OCI-LY1 (cell line): ENCODE measurements around the gene CACNA2D1.

Experiments used
- H2AFZ ChIP-seq: fragments of 200-600 bp; sonication (generic), shearing (Covaris generic); 2 replicates; pipeline ENCODE4 v1.6.0; 2014; ENCODE audit warnings: antibody characterized with exemption, mild to moderate bottlenecking, low read length
- H3F3A ChIP-seq: fragments of 200-600 bp; sonication (generic), shearing (Covaris generic); 2 replicates; pipeline ENCODE4 v1.6.0; 2014; ENCODE audit warnings: mild to moderate bottlenecking, antibody characterized with exemption, low read length, moderate library complexity; ENCODE audit not compliant: insufficient read depth
- H3K27ac ChIP-seq: fragments of 200-600 bp; sonication (generic); 2 replicates; pipeline ENCODE4 v1.5.1; 2014; ENCODE audit warnings: low read length, mixed run types, mild to moderate bottlenecking, low read depth; ENCODE audit not compliant: poor library complexity, severe bottlenecking
- H3K27me3 ChIP-seq: fragments of 200-600 bp; sonication (generic); 2 replicates; pipeline ENCODE4 v1.6.0; 2014; ENCODE audit warnings: antibody characterized with exemption, mild to moderate bottlenecking, low read length, moderate library complexity; ENCODE audit not compliant: insufficient read depth
- H3K36me3 ChIP-seq: fragments of 200-600 bp; sonication (generic); 2 replicates; pipeline ENCODE4 v1.6.1; 2014; ENCODE audit warnings: mild to moderate bottlenecking, antibody characterized with exemption, low read length, moderate library complexity, mixed read lengths; ENCODE audit not compliant: insufficient read depth
- H3K4me1 ChIP-seq: fragments of 200-600 bp; sonication (generic); 2 replicates; pipeline ENCODE4 v1.5.1; 2014; ENCODE audit warnings: mild to moderate bottlenecking, low read length, moderate library complexity; ENCODE audit not compliant: insufficient read depth, severe bottlenecking
- H3K4me2 ChIP-seq: fragments of 200-600 bp; sonication (generic), shearing (Covaris generic); 2 replicates; pipeline ENCODE4 v1.6.1; 2014; ENCODE audit warnings: low read length
- H3K4me3 ChIP-seq: fragments of 200-600 bp; sonication (generic); 2 replicates; pipeline ENCODE4 v1.5.1; 2014; ENCODE audit warnings: low read length, low read depth, mild to moderate bottlenecking, mixed read lengths; ENCODE audit not compliant: poor library complexity, severe bottlenecking
- H3K79me2 ChIP-seq: fragments of 200-600 bp; shearing (Covaris generic); 2 replicates; pipeline ENCODE4 v1.6.1; 2016; ENCODE audit warnings: mixed run types, low read length, mixed read lengths; ENCODE audit not compliant: insufficient read depth
- H3K9ac ChIP-seq: fragments of 200-600 bp; sonication (generic), shearing (Covaris generic); 2 replicates; pipeline ENCODE4 v1.6.1; 2014; ENCODE audit warnings: mild to moderate bottlenecking, low read length, mixed read lengths
- H3K9me2 ChIP-seq: fragments of 200-600 bp; sonication (generic), shearing (Covaris generic); 2 replicates; pipeline ENCODE4 v1.6.1; 2014; ENCODE audit warnings: low read depth, mild to moderate bottlenecking, low read length, mixed read lengths
- H3K9me3 ChIP-seq: fragments of 200-600 bp; shearing (Covaris generic); 2 replicates; pipeline ENCODE4 v1.6.1; 2014; ENCODE audit warnings: low read length, mixed read lengths
- H4K20me1 ChIP-seq: fragments of 200-600 bp; sonication (generic), shearing (Covaris generic); 2 replicates; pipeline ENCODE4 v1.6.0; 2016; ENCODE audit warnings: mild to moderate bottlenecking, low read length; ENCODE audit not compliant: insufficient read depth
- EZH2 ChIP-seq: fragments of 200-600 bp; sonication (generic), shearing (Covaris generic); IDR thresholded peaks from 2 replicates; pipeline ENCODE4 v1.8.0; 2017; ENCODE audit warnings: borderline replicate concordance, mixed run types, mild to moderate bottlenecking, antibody characterized with exemption, low read length, moderate library complexity, mixed read lengths
- TF ChIP-seq, protein P1 (sequence below): fragments of 200-600 bp; sonication (generic), shearing (Covaris generic); IDR thresholded peaks from 2 replicates; pipeline ENCODE4 v1.5.1; 2017; ENCODE audit warnings: mild to moderate bottlenecking, antibody characterized with exemption, low read length, moderate library complexity, mixed read lengths

Gene CACNA2D1

DNA sequence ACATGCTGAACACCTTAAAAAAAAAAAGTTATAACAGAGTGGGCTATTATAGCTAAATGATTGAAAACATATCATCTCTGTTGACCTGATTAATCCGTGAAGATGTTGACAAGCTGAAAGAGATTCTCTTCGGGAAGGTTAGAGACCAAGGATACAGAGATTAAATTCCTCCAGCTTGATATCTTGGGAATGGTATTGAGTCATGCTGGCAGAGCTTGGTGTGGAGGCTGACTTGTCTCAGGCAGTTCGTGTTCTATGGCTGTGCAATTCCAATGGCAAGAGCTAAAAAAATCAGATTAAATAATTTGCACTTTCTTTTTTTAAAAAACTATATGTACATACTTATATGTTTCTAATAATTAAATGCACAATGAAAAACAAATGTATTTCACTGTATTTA is 24.9 kb upstream of the CACNA2D1 start:
- no peak overlapping the region for H3K4me3 ChIP-seq
- no peaks in the 10 kb centered on the region for H4K20me1 ChIP-seq
- H3K4me2 ChIP-seq, result no peak overlapping the region
- no peaks in the 10 kb centered on the region for H3K9me2 ChIP-seq
- TF ChIP-seq EZH2, result no peak
- TF ChIP-seq, protein P1, sequence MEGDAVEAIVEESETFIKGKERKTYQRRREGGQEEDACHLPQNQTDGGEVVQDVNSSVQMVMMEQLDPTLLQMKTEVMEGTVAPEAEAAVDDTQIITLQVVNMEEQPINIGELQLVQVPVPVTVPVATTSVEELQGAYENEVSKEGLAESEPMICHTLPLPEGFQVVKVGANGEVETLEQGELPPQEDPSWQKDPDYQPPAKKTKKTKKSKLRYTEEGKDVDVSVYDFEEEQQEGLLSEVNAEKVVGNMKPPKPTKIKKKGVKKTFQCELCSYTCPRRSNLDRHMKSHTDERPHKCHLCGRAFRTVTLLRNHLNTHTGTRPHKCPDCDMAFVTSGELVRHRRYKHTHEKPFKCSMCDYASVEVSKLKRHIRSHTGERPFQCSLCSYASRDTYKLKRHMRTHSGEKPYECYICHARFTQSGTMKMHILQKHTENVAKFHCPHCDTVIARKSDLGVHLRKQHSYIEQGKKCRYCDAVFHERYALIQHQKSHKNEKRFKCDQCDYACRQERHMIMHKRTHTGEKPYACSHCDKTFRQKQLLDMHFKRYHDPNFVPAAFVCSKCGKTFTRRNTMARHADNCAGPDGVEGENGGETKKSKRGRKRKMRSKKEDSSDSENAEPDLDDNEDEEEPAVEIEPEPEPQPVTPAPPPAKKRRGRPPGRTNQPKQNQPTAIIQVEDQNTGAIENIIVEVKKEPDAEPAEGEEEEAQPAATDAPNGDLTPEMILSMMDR, result no peak
- no peaks in the 10 kb centered on the region for H3F3A ChIP-seq
- no peak overlapping the region for H3K27ac ChIP-seq
- no peaks in the 10 kb centered on the region for H3K27me3 ChIP-seq
- no peaks in the 10 kb centered on the region for H3K9me3 ChIP-seq
- H2AFZ ChIP-seq, result no peak overlapping the region
- no peaks in the 10 kb centered on the region for H3K36me3 ChIP-seq
- no peak overlapping the region for H3K9ac ChIP-seq
- no peaks in the 10 kb centered on the region for H3K4me1 ChIP-seq
- no peaks in the 10 kb centered on the region for H3K79me2 ChIP-seq

DNA sequence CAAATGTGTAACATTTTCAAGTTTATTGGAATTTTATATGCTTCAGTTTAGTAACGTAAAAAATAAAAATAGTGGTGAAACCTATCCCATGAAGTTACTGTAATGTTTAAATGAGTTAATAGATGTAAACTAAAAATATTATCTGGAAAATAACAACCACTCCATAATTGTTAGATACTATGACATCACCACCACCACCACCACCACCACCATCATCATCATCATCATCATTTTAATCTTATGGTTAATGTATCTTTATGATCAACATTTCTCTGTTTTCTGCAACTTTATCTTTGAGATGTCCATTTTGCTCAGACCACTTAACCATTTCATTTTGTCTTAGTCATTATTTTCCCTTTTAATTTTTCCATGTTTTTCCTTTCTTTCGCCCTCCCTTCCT is 23.4 kb upstream of the CACNA2D1 start:
- no peak overlapping the region for H3K4me3 ChIP-seq
- no peak overlapping the region for H2AFZ ChIP-seq
- no peaks in the 10 kb centered on the region for H3K36me3 ChIP-seq
- H3K9me3 ChIP-seq, result no peaks in the 10 kb centered on the region
- H3K27ac ChIP-seq, result no peak overlapping the region
- no peak overlapping the region for H3K9ac ChIP-seq
- no peaks in the 10 kb centered on the region for H3K4me1 ChIP-seq
- H3K79me2 ChIP-seq, result no peaks in the 10 kb centered on the region
- H3K9me2 ChIP-seq, result no peaks in the 10 kb centered on the region
- no peak for TF ChIP-seq EZH2
- TF ChIP-seq, protein P1, result no peak
- H3K4me2 ChIP-seq, result no peak overlapping the region
- H3F3A ChIP-seq, result no peaks in the 10 kb centered on the region
- no peaks in the 10 kb centered on the region for H3K27me3 ChIP-seq
- no peaks in the 10 kb centered on the region for H4K20me1 ChIP-seq

DNA sequence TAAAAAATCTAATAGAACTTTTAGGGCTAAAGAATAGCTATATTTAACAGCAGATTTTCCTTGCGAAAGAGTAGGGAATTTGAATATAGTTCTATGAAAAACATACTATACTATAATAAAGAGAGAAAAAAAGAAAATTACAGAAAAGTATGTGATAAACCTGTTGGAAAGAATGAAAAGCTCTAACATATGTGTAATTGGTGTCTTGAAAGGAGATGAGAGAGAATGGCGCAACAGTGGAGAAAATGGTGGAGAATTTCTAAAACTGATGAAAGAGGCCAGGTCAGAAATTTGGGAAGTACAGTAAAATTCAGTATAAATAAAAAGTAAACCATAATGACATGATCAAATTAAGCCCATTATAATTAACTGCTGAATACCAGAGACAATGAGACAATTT is 20.8 kb upstream of the CACNA2D1 start:
- Histone ChIP-seq H3K4me1 (no peaks in the 10 kb centered on the region), H3K9me2 (no peaks in the 10 kb centered on the region), H3F3A (no peaks in the 10 kb centered on the region), H3K79me2 (no peaks in the 10 kb centered on the region), H3K27ac (no peak overlapping the region), H3K9me3 (no peaks in the 10 kb centered on the region), H3K4me3 (no peak overlapping the region), H4K20me1 (no peaks in the 10 kb centered on the region), H3K36me3 (no peaks in the 10 kb centered on the region), H3K9ac (no peak overlapping the region), H2AFZ (no peak overlapping the region), H3K4me2 (no peak overlapping the region), H3K27me3 (no peaks in the 10 kb centered on the region)
- TF ChIP-seq, protein P1, result no peak
- TF ChIP-seq EZH2, result no peak
